ENCODE measurements around the gene TMEM219.

DNA sequence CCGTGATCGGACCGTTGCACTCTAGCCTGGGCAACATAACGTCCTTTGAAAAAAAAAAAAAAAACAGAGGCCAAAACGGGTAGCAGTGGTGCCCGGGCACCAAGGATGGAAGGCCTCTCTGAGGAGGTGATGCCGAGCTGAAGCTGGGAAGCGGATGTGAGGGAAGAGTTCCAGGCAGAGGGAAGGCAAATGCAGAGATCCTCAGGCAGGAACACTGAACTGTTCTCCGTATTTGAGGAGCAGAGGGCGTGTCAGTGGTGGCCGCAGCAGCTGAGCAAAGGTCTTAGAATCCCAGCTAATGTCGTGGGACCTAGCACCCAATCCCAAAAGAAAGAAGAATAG is 35.2 kb upstream of the TMEM219 start:
- TF ChIP-seq, protein P1, sequence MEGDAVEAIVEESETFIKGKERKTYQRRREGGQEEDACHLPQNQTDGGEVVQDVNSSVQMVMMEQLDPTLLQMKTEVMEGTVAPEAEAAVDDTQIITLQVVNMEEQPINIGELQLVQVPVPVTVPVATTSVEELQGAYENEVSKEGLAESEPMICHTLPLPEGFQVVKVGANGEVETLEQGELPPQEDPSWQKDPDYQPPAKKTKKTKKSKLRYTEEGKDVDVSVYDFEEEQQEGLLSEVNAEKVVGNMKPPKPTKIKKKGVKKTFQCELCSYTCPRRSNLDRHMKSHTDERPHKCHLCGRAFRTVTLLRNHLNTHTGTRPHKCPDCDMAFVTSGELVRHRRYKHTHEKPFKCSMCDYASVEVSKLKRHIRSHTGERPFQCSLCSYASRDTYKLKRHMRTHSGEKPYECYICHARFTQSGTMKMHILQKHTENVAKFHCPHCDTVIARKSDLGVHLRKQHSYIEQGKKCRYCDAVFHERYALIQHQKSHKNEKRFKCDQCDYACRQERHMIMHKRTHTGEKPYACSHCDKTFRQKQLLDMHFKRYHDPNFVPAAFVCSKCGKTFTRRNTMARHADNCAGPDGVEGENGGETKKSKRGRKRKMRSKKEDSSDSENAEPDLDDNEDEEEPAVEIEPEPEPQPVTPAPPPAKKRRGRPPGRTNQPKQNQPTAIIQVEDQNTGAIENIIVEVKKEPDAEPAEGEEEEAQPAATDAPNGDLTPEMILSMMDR (IDR thresholded peaks at IDR 0.05): no peak
- TF ChIP-seq POLR2A (IDR thresholded peaks at IDR 0.05): no peak
